Activated CD8-positive, alpha-beta memory T cell treated with anti-CD3 and anti-CD28 coated beads, Interleukin-2, amount 50 U/mL, for 24 hours (primary cell): Measurements from ENCODE around the gene CISD3.

Experiments
- DNase-seq: peaks from one replicate; pipeline ENCODE4 v3.0.0-alpha.2; 2020; ENCODE audit errors: extremely low read depth

CISD3 gene

DNA sequence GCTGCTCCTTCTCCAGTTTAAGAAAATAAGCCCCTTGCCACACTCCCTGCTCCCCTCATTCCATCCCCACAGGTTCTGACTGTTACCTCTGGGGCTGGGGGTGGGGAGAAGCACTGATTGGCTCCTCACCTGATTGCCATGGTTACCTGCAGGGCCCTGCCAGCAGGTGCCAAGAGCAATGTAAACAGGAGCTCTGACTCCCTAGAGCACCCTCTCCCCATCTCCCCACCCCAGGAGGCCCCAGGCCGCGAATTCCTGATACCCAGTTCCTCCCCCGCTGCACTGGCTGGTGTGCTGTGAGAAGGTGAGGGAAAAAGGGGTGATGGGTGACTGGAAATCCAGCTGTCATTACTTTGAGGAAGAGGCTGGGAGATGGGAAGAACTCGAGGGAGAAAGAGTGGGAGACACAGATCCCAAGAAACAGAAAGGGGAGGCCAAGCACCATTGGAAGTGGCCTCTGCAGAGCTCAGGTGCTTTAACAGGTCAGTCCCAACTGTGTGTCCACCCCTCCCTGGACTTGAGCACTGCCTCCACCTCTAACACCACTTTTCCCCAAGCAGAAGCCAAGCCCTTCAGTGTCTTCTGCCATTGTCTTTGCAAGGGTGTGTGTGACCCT is 13.5 kb downstream of the CISD3 start:
- DNase-seq = no peak

DNA sequence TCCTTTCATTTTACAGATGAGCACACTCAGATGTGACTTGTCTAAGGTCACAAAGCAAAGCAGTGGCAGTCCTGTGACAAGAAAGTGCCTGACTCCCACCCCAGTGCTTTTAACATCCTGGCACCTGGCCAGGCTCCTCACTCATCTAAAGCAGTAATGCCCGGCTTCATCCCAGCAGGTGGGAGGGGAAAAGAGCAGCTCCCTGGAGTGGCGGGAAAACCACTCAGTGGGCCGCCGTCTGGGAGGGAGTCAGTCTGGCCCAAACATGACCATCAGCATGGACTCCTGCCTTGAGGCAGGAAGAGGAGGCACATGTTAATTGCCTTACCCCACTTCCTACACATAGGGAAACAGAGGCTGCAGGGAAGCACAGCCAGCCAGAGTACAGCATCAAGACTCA is 15.4 kb downstream of the CISD3 start:
- DNase-seq = no peak

DNA sequence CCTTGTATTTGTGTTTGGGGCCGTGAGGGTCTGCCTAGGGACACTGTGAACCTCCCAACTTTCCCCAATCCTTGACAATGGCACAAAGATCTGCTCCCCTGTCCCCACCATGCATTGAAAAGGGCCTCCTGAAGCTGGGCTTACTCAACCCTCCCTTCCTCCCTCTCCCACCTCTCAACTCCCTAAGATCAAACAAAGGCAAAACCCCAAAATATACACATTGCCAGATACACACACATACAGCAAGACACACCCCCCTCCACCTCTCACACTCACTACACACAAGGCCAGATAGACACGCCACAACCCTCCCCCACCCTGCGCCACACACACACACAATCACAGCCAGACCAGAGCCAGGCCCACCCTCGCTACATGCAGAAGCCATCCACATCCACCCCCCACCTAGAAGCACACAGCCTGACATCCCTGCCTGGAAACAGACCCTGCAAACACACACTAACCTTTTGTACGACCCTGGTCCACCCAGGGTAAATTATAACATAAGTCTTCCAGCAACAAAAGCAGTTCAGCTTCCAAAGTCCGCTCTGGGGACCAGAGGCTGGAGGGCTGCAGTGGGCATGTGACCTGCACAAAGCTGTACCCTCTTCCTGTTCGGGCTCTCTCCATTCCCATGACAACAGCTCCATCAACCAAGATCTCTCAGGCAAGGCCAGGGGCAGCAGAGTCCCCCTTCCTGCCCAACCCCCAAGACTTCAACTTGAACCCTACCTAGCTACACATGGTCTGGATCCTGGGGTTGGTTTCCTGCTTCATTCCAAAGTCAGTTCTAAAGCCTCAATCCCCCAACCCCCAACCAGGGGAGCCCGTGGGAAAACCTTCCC is 16.1 kb downstream of the CISD3 start:
- DNase-seq = no peak

DNA sequence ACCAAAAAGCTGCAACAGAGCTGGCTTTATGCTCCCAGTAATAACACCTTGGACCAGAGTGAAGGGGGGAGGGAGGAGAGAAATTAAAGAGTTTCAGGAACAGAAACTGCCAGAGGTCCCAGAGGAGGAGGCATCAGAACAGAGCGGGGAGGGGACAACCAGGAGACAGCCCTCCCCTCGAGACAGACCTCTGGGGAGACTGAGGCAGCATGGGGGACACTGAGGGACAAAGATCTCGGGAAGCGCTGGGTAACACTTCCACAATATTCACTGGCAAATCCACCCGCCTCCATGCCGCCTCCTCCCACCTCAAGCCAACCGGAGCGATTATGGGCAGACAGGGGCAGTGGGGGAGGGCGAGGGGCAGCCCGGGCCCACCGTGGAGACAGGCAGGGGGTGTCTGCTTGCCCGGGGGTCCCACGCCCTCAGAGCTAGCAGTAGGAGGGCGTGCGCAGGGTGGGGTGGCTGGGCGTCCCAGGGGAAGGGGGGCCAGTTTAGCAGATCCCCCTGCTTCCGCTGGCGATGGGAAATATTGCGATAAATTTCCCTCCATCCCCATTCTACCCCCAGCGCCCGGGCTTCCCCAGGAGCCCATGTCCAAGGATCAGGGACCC is 16.8 kb downstream of the CISD3 start:
- no peak for DNase-seq

DNA sequence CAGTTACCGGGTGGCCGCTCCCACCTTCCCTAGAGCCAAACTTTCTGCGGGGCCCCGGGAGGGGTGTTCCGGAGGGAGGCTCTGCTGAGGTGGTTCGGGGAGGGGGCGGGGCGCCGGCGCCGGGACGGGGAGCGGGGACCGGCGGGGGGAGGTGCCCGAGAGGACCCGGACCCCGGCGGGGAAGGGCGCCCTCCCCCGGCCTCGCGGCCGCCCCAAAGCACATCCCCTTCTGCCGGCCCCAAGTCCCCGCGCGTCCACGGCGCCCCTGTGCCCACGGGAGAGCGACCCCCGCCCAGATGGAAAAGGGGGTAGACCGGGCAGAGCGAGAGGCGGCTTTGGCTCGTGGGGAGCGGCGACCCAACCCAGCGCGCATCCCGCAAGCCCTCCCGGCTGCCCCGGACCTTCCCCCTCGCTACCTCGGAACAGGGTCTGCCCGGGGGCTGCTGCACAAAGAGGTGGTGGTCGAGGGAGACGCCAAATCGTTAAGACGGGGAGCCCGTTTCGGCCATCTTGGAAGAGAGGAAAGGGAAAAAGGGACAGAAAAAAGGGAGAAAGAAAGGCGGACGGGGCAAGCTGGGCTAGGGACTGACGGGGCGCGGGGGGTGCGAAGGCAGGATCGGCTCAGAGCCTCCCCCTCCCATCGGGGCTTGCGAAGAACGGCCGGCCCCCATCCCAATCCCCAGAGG is 17.5 kb downstream of the CISD3 start:
- DNase-seq = no peak

DNA sequence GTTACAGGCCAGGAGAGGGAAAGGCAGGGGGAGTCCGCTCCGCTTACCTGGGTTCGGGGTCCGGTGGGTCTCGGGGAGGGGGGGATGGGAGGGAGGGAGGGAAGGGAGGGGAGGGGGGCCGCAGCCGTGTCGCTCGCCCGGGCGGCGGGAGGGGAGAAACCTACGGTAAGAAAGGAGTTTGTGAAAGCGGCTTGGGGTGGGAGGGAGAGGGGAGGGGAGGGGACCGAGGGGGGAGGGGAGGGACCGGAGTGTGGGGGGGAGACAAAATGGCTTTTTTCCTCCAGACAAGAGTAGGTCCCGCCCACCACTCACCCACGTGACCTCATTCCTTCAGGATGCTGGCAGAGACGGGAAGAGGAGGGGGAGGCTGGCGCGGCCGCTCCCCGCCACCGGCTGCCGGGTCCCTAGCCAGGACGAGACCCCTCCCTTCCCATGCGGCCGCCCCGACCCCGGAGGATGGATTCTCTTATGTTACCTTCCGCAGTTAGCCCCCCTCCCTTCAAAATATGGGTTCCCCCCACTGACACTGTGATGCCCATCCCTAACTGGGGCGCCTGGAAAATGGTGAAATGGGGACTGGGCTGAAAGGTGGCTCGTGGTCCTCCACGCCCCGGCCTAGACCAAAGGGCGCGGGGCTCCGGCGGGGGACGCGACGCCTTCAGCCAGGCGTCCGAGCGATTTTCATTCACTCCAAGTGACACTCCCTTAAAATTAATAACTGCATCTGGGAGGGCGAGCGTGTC is 18.2 kb downstream of the CISD3 start, which contains the start of gene PCGF2:
Gene PCGF2, minus strand, starts transcription at position 188 of the 743 bp plus-strand sequence. CDS start 7,934 bp downstream, outside the sequence.
- no peak for DNase-seq

DNA sequence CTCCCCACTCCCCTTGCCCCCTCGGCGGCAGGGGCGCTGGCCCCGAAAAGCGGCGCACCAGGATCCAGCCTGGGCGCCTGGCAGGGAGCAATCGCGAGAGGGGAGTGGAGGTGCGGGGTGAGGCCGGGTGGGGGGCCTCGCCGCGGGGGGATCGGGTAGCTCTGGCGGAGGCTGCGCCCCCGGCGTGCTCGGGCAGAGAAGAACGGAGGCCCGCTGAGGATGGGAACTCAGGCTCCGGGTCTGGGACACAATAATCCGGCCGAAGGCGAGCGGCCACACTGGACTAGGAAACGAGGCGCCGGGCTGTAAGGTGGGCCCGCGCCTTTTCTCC is 18.7 kb downstream of the CISD3 start:
- no peak for DNase-seq

DNA sequence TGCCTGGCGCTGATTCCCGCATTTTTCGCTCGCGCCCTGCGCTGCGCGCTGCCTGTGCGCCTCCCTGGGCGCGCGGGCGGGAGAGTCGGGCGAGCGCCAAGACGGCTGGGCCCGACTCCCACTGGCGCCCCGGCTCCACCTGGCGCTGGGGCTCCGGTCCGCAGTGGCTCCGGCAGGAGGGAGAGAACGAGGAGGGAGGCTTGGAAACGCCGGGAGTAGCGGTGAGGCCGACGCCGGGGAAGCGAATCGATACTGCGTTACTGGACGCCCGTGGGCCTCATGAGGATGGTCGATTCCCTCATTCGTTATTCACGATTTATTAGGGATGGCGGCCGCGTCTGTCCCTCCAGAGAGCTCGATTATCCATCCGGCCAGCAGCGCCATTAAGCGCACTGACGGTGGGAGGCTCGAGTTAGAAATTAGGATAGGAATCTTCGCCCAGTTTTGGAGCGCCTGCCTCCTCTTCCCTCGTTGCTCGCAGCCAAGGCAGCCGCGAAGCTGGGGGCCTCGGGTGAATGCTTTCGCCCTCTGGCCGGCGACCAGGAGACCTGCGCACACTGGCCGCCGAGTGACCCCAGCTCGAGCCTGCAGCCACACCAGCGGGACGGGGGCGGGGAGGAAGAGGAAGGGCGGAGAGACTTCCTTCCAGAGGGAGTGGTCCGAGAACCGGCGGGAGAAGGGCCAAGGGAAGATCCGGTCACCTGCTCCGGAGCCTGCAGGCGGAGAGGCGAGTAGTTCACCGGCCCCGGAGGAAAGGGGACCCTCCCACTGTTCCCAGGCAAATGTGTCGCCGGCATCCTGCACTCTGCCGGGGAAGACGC is 19.3 kb downstream of the CISD3 start:
- no peak for DNase-seq

DNA sequence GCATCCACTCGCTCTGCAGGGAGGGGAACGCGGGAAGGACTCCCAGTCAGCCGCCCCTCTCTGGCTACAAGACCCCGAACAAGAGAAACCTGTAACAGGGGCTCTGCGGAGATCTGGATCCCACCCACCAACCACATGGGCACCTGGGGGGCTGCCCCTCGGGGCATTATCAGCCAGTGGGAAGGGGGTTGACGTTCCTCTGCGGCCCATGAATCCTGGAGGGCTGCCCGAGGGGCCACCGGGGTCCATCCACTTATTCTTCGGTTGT is 19.8 kb downstream of the CISD3 start:
- no peak for DNase-seq

DNA sequence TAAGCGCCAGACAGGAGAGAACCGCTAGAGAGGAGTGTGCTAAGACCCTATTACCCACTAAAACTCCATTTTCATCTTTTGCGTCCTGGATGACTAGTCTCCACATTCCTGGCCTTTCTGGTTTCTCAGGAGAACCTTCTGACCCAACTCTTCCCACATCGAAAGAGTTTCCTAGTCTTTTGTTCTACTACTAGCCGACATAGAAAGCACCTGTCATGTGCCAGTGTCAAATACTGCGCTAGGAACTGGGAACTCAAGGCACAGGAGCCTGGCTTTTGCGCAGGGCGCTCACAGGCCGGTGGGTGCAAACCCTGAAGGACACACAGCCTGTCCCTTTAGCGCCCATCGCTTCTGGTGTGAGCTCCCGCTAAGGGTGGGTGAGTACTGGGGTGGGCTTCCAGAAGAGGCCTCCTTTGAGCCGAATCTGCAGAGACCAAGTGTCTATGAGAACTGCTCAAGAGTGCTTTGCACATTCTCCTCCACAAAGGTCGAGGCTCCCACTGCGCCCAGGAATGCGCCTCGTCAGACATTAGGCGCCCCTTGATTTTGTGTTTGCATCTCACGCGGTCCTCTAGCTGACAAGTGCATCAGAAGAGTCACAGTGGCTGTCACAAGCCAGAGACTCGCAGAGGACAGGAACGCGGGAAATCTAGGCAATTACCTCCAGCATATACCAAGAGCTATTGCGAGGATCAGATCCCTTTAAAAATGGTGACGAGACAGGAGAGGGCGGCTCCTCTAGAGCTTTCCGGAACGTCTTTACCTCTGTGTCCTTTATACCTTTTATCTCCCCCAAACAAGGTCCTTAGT is 20.4 kb downstream of the CISD3 start:
- no peak for DNase-seq

DNA sequence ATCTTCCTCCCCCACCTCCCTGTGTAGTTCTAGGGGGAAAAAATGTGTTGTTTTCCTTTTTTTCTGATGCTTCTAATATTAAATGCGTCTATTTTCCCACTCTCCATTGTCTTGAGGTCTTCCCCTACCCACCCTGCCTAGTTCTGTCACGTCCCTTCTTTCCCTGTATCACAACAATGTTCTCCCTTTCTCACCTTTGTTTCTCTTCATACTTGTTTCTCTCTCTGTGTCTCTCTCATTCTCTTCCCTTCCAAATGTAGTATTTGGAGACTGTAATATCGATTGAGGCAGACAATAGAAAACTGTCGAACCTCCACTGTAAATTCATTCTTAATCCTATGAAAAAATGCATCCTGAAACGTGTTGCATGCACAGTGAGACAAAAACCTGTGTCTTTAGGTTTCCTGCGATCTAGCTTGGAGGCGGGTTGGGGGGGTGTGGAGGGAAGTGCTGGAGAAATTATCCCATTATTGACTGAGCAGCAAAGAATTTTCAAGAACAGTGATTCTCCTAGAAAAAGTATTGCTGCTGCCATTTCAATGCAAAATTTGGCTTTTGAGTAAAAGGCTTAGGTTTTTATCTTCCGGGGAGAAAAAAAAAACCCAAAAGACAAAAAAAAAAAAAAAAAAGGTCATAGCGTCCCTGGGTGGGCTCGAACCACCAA is 21.1 kb downstream of the CISD3 start:
- DNase-seq = no peak

DNA sequence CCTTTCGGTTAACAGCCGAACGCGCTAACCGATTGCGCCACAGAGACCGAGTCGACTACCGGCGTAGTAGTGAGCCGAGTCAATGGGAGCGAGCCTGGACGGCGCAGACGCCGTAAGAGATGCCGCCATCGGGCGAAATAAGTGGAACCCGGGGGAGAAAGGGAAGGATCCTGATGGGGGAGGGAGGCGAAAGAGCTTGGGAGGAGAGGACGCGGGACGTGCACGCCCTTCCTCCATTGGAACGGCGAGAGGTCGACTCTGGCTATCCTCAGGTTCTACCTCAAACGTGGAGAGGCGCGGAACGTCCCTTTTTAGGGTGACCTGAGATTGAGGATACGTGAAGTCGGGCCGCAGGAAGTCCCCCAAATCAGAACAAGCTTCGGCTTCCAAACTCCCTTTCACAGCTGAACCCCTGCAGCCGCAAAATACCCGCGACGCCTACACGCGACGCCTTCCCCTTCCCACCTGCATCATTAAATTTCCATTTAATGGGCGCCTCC is 21.7 kb downstream of the CISD3 start:
- DNase-seq = no peak

DNA sequence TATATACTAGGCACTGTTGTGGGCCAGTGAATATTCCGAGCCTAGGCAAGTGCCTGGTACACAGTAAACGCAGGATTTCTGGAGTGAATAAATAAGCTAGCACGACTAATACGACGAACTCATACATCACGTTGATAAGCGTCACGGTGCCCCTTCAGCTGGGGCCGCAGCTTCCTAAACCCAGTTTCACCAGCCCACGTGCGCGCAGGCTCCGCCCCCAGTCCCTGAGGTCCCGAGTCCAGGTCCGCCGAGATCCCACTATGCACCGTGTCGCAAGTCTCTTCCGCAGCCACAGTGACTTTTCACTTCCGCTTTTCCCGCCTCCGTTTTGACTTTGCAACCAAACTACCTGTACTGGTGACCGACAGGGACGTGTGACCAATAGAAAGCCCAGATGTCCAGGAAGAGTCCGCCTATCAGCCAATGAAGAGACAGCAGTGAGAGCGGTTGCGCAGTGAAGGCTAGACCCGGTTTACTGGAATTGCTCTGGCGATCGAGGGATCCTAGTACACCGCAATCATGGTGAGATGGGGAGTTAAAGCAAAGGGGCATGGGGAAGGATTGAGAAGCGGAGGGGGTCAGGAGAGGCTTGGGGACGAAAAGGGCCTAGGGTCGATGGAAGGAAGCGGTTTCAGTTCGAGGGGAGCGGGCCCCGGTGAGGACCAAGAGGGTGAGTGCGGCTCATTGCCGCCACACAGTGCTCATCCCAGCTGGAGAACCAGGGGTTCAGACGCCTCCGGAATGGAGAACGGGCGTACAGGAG is 22.3 kb downstream of the CISD3 start, which contains the start of gene PSMB3:
Gene PSMB3, plus strand, starts transcription at position 434 of the 763 bp plus-strand sequence. Its CDS starts 86 bp downstream, at position 520.
- peak; percentile 93 for DNase-seq

DNA sequence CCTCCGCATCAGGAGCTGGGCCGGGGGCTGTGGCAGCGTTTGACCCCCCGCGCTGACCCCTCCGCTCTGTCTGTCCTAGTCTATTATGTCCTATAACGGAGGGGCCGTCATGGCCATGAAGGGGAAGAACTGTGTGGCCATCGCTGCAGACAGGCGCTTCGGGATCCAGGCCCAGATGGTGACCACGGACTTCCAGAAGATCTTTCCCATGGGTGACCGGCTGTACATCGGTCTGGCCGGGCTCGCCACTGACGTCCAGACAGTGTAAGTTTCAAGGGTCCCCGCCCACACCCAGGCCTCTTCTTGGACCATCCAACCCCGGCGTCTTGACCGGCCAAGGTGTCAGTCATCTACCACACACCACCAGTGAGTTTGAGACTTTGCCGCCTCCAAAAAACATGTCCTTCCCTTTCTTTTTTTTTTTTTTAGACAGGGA is 22.9 kb downstream of the CISD3 start:
- no peak for DNase-seq

DNA sequence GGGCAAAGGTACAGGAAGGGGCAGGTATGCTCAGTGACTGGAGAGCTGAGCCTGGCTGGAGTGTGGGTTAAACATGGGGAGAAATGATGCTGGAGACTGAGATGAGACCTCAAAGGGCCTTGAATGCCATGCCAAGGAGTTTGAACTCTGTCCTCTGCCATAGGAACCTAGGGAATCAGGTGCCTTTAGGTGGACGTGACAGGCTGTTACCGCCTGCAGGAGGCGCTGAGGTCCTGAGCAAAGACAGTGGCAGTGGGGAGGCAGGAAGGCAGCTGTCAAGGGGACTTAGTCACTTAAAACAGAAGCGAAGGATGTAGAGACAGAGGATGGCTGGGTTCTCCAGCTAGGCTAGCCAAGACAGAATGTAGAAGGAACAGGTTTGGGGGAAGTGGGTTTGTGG is 31.5 kb downstream of the CISD3 start:
- no peak for DNase-seq

DNA sequence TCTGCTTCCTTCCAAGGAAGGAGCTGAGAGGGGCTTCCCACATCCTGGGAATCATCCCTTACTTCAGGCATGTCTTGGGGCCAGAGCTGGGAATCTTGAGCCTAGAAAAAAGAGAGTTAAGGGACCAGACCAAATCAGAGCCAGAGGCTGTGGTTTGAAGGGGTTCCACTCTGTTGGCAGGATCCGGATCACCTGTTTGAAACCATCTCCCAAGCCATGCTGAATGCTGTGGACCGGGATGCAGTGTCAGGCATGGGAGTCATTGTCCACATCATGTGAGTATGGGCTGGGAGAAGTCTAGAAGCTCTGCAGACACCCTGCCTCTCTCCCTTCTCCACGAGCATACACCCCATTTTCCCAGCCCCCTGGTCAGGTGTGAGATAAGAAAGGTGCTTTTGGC is 32.1 kb downstream of the CISD3 start:
- DNase-seq = no peak

DNA sequence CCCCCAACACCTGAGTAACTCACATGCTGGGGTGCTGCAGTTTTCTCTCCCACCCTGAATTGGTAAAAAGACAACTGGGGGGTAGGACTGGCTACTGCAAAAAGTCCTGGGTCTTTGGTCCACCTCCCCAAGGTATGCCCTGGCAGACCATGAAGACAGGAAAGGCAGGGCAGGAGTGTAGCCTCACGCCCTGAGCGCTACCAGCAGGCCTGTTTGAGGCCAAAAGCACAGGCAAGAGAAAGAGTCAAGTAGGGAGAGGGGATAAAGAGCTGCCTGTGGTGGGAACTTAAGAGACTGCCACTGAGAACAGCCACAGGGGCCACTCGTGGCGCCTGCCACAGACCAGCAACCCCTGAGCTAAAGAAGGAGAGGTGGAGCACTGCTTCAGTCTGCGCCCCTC is 36.2 kb downstream of the CISD3 start:
- no peak for DNase-seq

DNA sequence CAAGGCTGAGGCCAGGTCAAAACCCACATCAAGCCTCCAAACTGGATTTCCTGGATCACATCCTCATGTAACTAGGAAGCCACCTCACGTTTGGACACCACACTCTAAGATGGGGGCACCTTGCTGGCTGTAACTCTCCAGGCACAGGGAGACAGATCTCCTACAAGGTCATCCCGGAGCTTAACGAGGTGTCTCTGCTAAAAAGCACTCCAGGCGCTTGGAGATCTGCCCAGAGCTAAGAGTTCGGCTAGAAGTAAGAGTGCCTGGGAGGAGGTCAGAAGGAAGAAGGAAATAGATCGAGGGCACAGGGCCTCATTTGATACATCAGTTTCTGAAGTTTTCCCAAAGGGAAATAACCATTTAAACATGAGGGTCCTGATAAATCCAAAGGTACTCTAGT is 38.3 kb downstream of the CISD3 start:
- no peak for DNase-seq

DNA sequence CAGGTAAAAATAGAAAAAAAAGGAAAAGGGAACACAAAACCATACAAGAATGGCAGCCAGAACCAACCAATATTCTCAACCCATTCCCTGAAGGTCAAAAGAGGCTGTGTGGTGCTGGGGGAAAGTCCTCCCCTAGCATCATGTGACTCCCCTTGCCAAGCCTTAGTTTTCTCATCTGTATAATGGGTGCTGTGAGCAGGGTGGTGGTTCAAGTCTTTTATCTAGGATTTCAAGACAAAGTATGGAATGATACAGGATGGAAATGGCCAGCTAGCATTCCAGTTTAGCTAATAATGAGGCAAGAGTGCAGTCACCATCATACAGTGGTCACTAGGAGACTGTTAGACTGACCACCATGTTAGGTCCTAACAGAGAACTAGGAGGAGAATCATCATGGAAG is 43.1 kb downstream of the CISD3 start:
- DNase-seq = no peak
